ENCODE data around the gene RAB8B.

- TF ChIP-seq CTCF (tag by site-specific recombination; IDR thresholded peaks at IDR 0.05): no peak
- no peak for TF ChIP-seq SP2 (tag by site-specific recombination; IDR thresholded peaks at IDR 0.05)
- TF ChIP-seq ZNF214 (tag by site-specific recombination; IDR thresholded peaks at IDR 0.05; ENCODE audit: borderline replicate concordance): no peak
- TF ChIP-seq, protein P1, sequence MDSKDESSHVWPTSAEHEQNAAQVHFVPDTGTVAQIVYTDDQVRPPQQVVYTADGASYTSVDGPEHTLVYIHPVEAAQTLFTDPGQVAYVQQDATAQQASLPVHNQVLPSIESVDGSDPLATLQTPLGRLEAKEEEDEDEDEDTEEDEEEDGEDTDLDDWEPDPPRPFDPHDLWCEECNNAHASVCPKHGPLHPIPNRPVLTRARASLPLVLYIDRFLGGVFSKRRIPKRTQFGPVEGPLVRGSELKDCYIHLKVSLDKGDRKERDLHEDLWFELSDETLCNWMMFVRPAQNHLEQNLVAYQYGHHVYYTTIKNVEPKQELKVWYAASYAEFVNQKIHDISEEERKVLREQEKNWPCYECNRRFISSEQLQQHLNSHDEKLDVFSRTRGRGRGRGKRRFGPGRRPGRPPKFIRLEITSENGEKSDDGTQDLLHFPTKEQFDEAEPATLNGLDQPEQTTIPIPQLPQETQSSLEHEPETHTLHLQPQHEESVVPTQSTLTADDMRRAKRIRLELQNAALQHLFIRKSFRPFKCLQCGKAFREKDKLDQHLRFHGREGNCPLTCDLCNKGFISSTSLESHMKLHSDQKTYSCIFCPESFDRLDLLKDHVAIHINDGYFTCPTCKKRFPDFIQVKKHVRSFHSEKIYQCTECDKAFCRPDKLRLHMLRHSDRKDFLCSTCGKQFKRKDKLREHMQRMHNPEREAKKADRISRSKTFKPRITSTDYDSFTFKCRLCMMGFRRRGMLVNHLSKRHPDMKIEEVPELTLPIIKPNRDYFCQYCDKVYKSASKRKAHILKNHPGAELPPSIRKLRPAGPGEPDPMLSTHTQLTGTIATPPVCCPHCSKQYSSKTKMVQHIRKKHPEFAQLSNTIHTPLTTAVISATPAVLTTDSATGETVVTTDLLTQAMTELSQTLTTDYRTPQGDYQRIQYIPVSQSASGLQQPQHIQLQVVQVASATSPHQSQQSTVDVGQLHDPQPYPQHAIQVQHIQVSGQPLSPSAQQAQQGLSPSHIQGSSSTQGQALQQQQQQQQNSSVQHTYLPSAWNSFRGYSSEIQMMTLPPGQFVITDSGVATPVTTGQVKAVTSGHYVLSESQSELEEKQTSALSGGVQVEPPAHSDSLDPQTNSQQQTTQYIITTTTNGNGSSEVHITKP (tag by site-specific recombination; IDR thresholded peaks at IDR 0.05): no peak
- TF ChIP-seq ZNF670 (tag by site-specific recombination; IDR thresholded peaks at IDR 0.05; ENCODE audit: low read depth): no peak
- TF ChIP-seq, protein P2, sequence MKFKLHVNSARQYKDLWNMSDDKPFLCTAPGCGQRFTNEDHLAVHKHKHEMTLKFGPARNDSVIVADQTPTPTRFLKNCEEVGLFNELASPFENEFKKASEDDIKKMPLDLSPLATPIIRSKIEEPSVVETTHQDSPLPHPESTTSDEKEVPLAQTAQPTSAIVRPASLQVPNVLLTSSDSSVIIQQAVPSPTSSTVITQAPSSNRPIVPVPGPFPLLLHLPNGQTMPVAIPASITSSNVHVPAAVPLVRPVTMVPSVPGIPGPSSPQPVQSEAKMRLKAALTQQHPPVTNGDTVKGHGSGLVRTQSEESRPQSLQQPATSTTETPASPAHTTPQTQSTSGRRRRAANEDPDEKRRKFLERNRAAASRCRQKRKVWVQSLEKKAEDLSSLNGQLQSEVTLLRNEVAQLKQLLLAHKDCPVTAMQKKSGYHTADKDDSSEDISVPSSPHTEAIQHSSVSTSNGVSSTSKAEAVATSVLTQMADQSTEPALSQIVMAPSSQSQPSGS (tag by site-specific recombination; IDR thresholded peaks at IDR 0.05; ENCODE audit: low read depth): no peak
- TF ChIP-seq TCF7L2 (IDR thresholded peaks at IDR 0.05; ENCODE audit: borderline replicate concordance, low read depth, low read length): no peak
- no peak for TF ChIP-seq ZFP41 (tag by site-specific recombination; IDR thresholded peaks at IDR 0.05; ENCODE audit: borderline replicate concordance)
These were observed 124.4 kb downstream of the RAB8B start for GRCh38 chr15:63313825-63314224.
